Measurements from ENCODE around the gene SYNE3. TPM values are rescaled to one million over a fixed set of nuclear protein-coding genes. Genes with fewer than 3 reads are reported as not detected.

Gene SYNE3
- total and polyA plus RNA-seq, 2 of the 8 experiments (the other 6 are each of a cell fraction or from before 2014, with no cell fraction given), result under 0.01 TPM; not detected in 1

GRCh38 chr14:95559203-95559602 lies 42.8 kb upstream of the SYNE3 start (continued):
- no peak for TF ChIP-seq CHD7 (IDR thresholded peaks at IDR 0.05; ENCODE audit: insufficient replicate concordance, low read length)

Data from H1 (cell line).